Measurements from ENCODE around the gene RPP38. TPM values are rescaled to one million over a fixed set of nuclear protein-coding genes. Genes with fewer than 3 reads are reported as not detected.
A peak's percentile ranks its signal among the peaks of the same experiment; 100 is the strongest.

RPP38 gene
- total and polyA plus RNA-seq, 2 donors = 14.7 to 32.2 TPM

- Histone ChIP-seq H3K4me1 (ENCODE audit: control insufficient read depth in 2 of 2, insufficient read depth in 2 of 2, low read length in 2 of 2) (peaks cover 14 to 25% of the 10 kb centered on the region in 2 donors), H3K27ac (ENCODE audit: low read depth in 1 of 2, low read length in 1 of 2) (no peak overlapping the region), H3K4me3 (ENCODE audit: low read length in 2 of 2) (no peak overlapping the region), H3K36me3 (ENCODE audit: control insufficient read depth in 2 of 2, insufficient read depth in 2 of 2, low read length in 1 of 2) (peaks cover 26 to 34% of the 10 kb centered on the region in 2 donors), H3K27me3 (ENCODE audit: control insufficient read depth in 2 of 2, insufficient read depth in 1 of 2, low read length in 1 of 2) (no peaks in the 10 kb centered on the region), H3K9me3 (ENCODE audit: control insufficient read depth in 2 of 2, insufficient read depth in 1 of 2, low read length in 1 of 2) (no peaks in the 10 kb centered on the region)
- no peak for DNase-seq (ENCODE audit: low read depth in 6 of 9, low spot score in 9 of 9)
- 100% methylated on average over 1 of the region's 1 CpG for WGBS
Observed at GRCh38 chr10:15137636-15138035, 40.5 kb downstream of the RPP38 start.

GRCh38 chr10:15140698-15141097 is 43.5 kb downstream of the RPP38 start:
- Histone ChIP-seq H3K4me3 (ENCODE audit: low read length in 2 of 2) (peak overlapping the region; percentile 23 to 28), H3K27me3 (ENCODE audit: control insufficient read depth in 2 of 2, insufficient read depth in 1 of 2, low read length in 1 of 2) (no peaks in the 10 kb centered on the region), H3K4me1 (ENCODE audit: control insufficient read depth in 2 of 2, insufficient read depth in 2 of 2, low read length in 2 of 2) (peaks cover 23 to 34% of the 10 kb centered on the region in 2 donors), H3K27ac (ENCODE audit: low read depth in 1 of 2, low read length in 1 of 2) (peak overlapping the region; percentile 68 to 88), H3K9me3 (ENCODE audit: control insufficient read depth in 2 of 2, insufficient read depth in 1 of 2, low read length in 1 of 2) (no peaks in the 10 kb centered on the region), H3K36me3 (ENCODE audit: control insufficient read depth in 2 of 2, insufficient read depth in 2 of 2, low read length in 1 of 2) (peaks cover 0 to 6% of the 10 kb centered on the region in 2 donors)
- DNase-seq (ENCODE audit: low read depth in 6 of 9, low spot score in 9 of 9) = peak in 1 of 9 donors; percentile 21
- WGBS = 86% methylated on average over 7 of the region's 7 CpGs

GRCh38 chr10:15141136-15142054 is 44.2 kb downstream of the RPP38 start:
- peak overlapping the region; percentile 23 to 28 for H3K4me3 ChIP-seq (ENCODE audit: low read length in 2 of 2)

GRCh38 chr10:15144788-15145187 is 47.6 kb downstream of the RPP38 start:
- DNase-seq (ENCODE audit: low read depth in 6 of 9, low spot score in 9 of 9) = no peak
- no peak overlapping the region for H3K4me3 ChIP-seq (ENCODE audit: low read length in 2 of 2)
- no peak overlapping the region for H3K27ac ChIP-seq (ENCODE audit: low read depth in 1 of 2, low read length in 1 of 2)
- H3K4me1 ChIP-seq (ENCODE audit: control insufficient read depth in 2 of 2, insufficient read depth in 2 of 2, low read length in 2 of 2) = peaks cover 30 to 41% of the 10 kb centered on the region in 2 donors
- H3K27me3 ChIP-seq (ENCODE audit: control insufficient read depth in 2 of 2, insufficient read depth in 1 of 2, low read length in 1 of 2) = no peaks in the 10 kb centered on the region
- peaks cover 0 to 4% of the 10 kb centered on the region in 2 donors for H3K36me3 ChIP-seq (ENCODE audit: control insufficient read depth in 2 of 2, insufficient read depth in 2 of 2, low read length in 1 of 2)
- WGBS = 90% methylated on average over 4 of the region's 4 CpGs
- no peaks in the 10 kb centered on the region for H3K9me3 ChIP-seq (ENCODE audit: control insufficient read depth in 2 of 2, insufficient read depth in 1 of 2, low read length in 1 of 2)

More at GRCh38 chr10:15141136-15142054, 44.2 kb downstream of the RPP38 start:
- Histone ChIP-seq H3K27ac (ENCODE audit: low read depth in 1 of 2, low read length in 1 of 2) (peak overlapping the region; percentile 61 to 88), H3K4me1 (ENCODE audit: control insufficient read depth in 2 of 2, insufficient read depth in 2 of 2, low read length in 2 of 2) (peaks cover 29 to 38% of the 10 kb centered on the region in 2 donors), H3K27me3 (ENCODE audit: control insufficient read depth in 2 of 2, insufficient read depth in 1 of 2, low read length in 1 of 2) (no peaks in the 10 kb centered on the region), H3K9me3 (ENCODE audit: control insufficient read depth in 2 of 2, insufficient read depth in 1 of 2, low read length in 1 of 2) (no peaks in the 10 kb centered on the region), H3K36me3 (ENCODE audit: control insufficient read depth in 2 of 2, insufficient read depth in 2 of 2, low read length in 1 of 2) (peaks cover 0 to 4% of the 10 kb centered on the region in 2 donors)
- 27% methylated on average over 16 of the region's 16 CpGs for WGBS
- DNase-seq (ENCODE audit: low read depth in 6 of 9, low spot score in 9 of 9) = peak in 8 of 9 donors; percentile 33 to 76 (median 52)

- H3K27ac ChIP-seq (ENCODE audit: low read depth in 1 of 2, low read length in 1 of 2) = peak overlapping the region in 1 of 2 donors; percentile 21
- WGBS = 91% methylated on average over 7 of the region's 7 CpGs
- peak in 1 of 9 donors; percentile 23 for DNase-seq (ENCODE audit: low read depth in 6 of 9, low spot score in 9 of 9)
- peaks cover 2 to 4% of the 10 kb centered on the region in 2 donors for H3K36me3 ChIP-seq (ENCODE audit: control insufficient read depth in 2 of 2, insufficient read depth in 2 of 2, low read length in 1 of 2)
- no peaks in the 10 kb centered on the region for H3K27me3 ChIP-seq (ENCODE audit: control insufficient read depth in 2 of 2, insufficient read depth in 1 of 2, low read length in 1 of 2)
- H3K9me3 ChIP-seq (ENCODE audit: control insufficient read depth in 2 of 2, insufficient read depth in 1 of 2, low read length in 1 of 2) = no peaks in the 10 kb centered on the region
- H3K4me3 ChIP-seq (ENCODE audit: low read length in 2 of 2) = no peak overlapping the region
- peaks cover 18 to 25% of the 10 kb centered on the region in 2 donors for H3K4me1 ChIP-seq (ENCODE audit: control insufficient read depth in 2 of 2, insufficient read depth in 2 of 2, low read length in 2 of 2)
Observed at GRCh38 chr10:15146366-15146765, 49.2 kb downstream of the RPP38 start.

GRCh38 chr10:15147594-15148392 is 50.6 kb downstream of the RPP38 start:
- WGBS = 96% methylated on average over 4 of the region's 4 CpGs

GRCh38 chr10:15149042-15149771 is 52.1 kb downstream of the RPP38 start:
- Histone ChIP-seq H3K27ac (ENCODE audit: low read depth in 1 of 2, low read length in 1 of 2) (no peak overlapping the region), H3K36me3 (ENCODE audit: control insufficient read depth in 2 of 2, insufficient read depth in 2 of 2, low read length in 1 of 2) (peaks cover 5 to 7% of the 10 kb centered on the region in 2 donors), H3K9me3 (ENCODE audit: control insufficient read depth in 2 of 2, insufficient read depth in 1 of 2, low read length in 1 of 2) (no peaks in the 10 kb centered on the region), H3K4me1 (ENCODE audit: control insufficient read depth in 2 of 2, insufficient read depth in 2 of 2, low read length in 2 of 2) (peaks cover 7 to 11% of the 10 kb centered on the region in 2 donors), H3K27me3 (ENCODE audit: control insufficient read depth in 2 of 2, insufficient read depth in 1 of 2, low read length in 1 of 2) (no peaks in the 10 kb centered on the region), H3K4me3 (ENCODE audit: low read length in 2 of 2) (no peak overlapping the region)
- DNase-seq (ENCODE audit: low read depth in 6 of 9, low spot score in 9 of 9) = no peak
- WGBS = 89% methylated on average over 10 of the region's 10 CpGs

More at GRCh38 chr10:15147594-15148392, 50.6 kb downstream of the RPP38 start:
- no peak overlapping the region for H3K4me3 ChIP-seq (ENCODE audit: low read length in 2 of 2)
- H3K36me3 ChIP-seq (ENCODE audit: control insufficient read depth in 2 of 2, insufficient read depth in 2 of 2, low read length in 1 of 2) = peaks cover 2 to 4% of the 10 kb centered on the region in 2 donors
- no peaks in the 10 kb centered on the region for H3K9me3 ChIP-seq (ENCODE audit: control insufficient read depth in 2 of 2, insufficient read depth in 1 of 2, low read length in 1 of 2)
- DNase-seq (ENCODE audit: low read depth in 6 of 9, low spot score in 9 of 9) = no peak
- no peaks in the 10 kb centered on the region for H3K27me3 ChIP-seq (ENCODE audit: control insufficient read depth in 2 of 2, insufficient read depth in 1 of 2, low read length in 1 of 2)
- H3K4me1 ChIP-seq (ENCODE audit: control insufficient read depth in 2 of 2, insufficient read depth in 2 of 2, low read length in 2 of 2) = peaks cover 14 to 18% of the 10 kb centered on the region in 2 donors
- H3K27ac ChIP-seq (ENCODE audit: low read depth in 1 of 2, low read length in 1 of 2) = peak overlapping the region in 1 of 2 donors; percentile 31

- Histone ChIP-seq H3K27ac (ENCODE audit: low read depth in 1 of 2, low read length in 1 of 2) (no peak overlapping the region), H3K4me3 (ENCODE audit: low read length in 2 of 2) (no peak overlapping the region), H3K4me1 (ENCODE audit: control insufficient read depth in 2 of 2, insufficient read depth in 2 of 2, low read length in 2 of 2) (peaks cover 7 to 11% of the 10 kb centered on the region in 2 donors), H3K36me3 (ENCODE audit: control insufficient read depth in 2 of 2, insufficient read depth in 2 of 2, low read length in 1 of 2) (peaks cover 10 to 15% of the 10 kb centered on the region in 2 donors), H3K27me3 (ENCODE audit: control insufficient read depth in 2 of 2, insufficient read depth in 1 of 2, low read length in 1 of 2) (no peaks in the 10 kb centered on the region), H3K9me3 (ENCODE audit: control insufficient read depth in 2 of 2, insufficient read depth in 1 of 2, low read length in 1 of 2) (no peaks in the 10 kb centered on the region)
- DNase-seq (ENCODE audit: low read depth in 6 of 9, low spot score in 9 of 9) = no peak
- WGBS = 97% methylated on average over 7 of the region's 7 CpGs
Observed at GRCh38 chr10:15150563-15150962, 53.4 kb downstream of the RPP38 start.
